Adrenal gland (tissue), 5 donors: Measurements from ENCODE around the gene SH3BP1.

ENCODE experiments used
- POLR2A ChIP-seq, 2 donors: fragments of 450-650 bp; IDR thresholded peaks; one replicate each; pipeline ENCODE4 v1.6.1; 2017; ENCODE audit warnings: antibody characterized with exemption in 2 of 2, mild to moderate bottlenecking in 2 of 2, moderate library complexity in 1 of 2
- TF ChIP-seq, protein P1 (sequence below), 6 experiments: fragments of 450-650 bp in 4 of 6; fragments of 200-600 bp in 2 of 6; sonication (generic) in 1 of 6; IDR thresholded peaks; 1 replicate in 5 of 6; 2 replicates in 1 of 6; pipeline versions ENCODE4 v1.5.1 to v1.8.0; 2016 to 2021; ENCODE audit warnings: antibody characterized with exemption in 6 of 6, mild to moderate bottlenecking in 2 of 6, moderate library complexity in 1 of 6
- donor health status: DM: no; HTN: no; CAD: no.

DNA sequence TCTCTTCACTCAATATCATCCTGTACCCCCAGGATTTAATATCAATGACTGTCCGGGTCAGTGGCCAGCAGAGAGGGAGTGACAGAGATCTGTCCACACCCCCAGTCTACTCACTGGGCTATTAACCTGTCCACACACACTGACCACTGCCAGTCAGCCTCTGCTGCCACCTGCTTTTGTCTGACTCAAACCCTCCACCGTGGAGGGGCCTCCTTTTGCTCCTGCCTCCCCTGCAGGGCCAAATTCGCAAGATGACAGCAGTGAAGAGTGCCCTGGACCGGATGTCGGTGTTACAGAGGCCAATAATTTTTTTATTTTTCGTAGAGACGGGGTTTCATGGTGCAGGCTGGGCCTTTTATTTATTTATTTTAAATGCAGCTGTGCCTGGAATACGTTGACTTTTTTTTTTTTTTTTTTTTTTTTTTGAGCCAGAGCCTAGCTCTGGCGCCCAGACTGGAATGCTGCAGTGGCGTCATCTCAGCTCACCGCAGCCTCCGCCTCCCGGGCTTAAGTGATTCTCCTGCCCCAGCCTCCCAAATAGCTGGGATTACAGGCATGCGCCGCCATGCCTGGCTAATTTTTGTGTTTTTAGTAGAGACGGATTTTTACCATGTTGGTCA lies 24.2 kb downstream of the SH3BP1 start:
- TF ChIP-seq, protein P1, sequence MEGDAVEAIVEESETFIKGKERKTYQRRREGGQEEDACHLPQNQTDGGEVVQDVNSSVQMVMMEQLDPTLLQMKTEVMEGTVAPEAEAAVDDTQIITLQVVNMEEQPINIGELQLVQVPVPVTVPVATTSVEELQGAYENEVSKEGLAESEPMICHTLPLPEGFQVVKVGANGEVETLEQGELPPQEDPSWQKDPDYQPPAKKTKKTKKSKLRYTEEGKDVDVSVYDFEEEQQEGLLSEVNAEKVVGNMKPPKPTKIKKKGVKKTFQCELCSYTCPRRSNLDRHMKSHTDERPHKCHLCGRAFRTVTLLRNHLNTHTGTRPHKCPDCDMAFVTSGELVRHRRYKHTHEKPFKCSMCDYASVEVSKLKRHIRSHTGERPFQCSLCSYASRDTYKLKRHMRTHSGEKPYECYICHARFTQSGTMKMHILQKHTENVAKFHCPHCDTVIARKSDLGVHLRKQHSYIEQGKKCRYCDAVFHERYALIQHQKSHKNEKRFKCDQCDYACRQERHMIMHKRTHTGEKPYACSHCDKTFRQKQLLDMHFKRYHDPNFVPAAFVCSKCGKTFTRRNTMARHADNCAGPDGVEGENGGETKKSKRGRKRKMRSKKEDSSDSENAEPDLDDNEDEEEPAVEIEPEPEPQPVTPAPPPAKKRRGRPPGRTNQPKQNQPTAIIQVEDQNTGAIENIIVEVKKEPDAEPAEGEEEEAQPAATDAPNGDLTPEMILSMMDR (IDR thresholded peaks at IDR 0.05), result no peak
- no peak for TF ChIP-seq POLR2A (IDR thresholded peaks at IDR 0.05)
